ENCODE results near the gene MLIP.
"Not testable (repeated sequence)": the region's sequence is repeated elsewhere in the genome, so short reads cannot be mapped to it uniquely, and the experiment has no call there.

Gene MLIP

DNA sequence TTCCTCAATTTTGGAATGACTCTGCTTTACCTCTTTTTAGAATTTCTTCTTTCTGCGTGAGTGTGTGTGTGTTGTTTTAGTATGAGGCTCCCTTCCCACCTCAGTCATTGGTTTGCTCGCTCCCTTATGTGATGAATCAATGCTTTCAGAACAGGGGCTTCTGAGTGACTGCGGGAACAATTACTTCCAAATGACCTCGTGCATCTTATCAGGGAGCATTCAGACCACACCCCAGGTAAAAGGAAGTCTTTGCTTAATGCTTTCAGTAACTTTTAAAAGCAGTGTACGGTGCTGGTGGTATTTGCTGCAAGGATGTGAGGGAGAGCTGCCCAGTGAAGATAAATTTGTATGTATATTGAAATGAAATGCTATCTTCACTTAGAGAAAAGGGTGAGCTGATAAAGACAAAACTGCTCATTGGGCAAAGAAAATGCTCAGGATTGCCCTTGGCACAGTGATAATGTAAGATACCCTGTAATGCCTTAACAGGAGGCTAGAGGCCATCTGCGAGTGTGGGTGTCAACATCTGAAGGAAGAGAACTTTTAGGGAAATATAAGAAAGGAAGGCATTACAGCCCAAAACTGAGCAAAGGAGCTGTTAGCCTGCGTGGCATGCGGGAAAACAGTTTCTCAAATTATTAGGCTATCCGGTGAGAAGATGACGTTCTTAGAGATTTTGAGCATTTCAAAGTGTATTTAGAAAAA, at the start of gene MLIP:
TSS of gene MLIP (plus strand) at position 103 of the 705 bp plus-strand sequence. CDS start at position 140, 37 bp downstream.
- in situ Hi-C loops (cut with HindIII; ENCODE audit: low sequenced_read_pairs): no loop called here

DNA sequence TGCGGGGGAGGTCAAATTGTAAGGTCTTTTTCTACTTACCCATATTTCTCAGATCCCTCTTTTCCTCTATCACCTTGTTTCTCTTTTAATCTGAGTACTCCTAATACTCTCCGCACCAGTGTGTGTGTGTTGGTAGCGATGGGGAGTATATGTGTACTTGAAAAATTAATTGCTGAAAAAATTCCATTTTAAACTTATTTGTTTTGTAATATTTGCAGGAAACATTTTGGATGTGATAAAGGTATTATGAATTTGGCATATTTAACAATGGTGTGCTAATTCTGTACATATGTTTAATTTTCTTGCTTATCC, 48.1 kb upstream of the MLIP start:
- in situ Hi-C loops (cut with HindIII; ENCODE audit: low sequenced_read_pairs): no loop called here

GRCh38 chr6:54068694-54069093, 42.5 kb upstream of the MLIP start:
- in situ Hi-C loops (cut with HindIII; ENCODE audit: low sequenced_read_pairs): no loop called here

GRCh38 chr6:54070025-54070424, 41.2 kb upstream of the MLIP start:
- in situ Hi-C loops (cut with HindIII; ENCODE audit: low sequenced_read_pairs): no loop called here

GRCh38 chr6:54071821-54072340, 39.4 kb upstream of the MLIP start:
- in situ Hi-C loops (cut with HindIII; ENCODE audit: low sequenced_read_pairs): no loop called here

GRCh38 chr6:54072635-54073313, 38.5 kb upstream of the MLIP start:
- in situ Hi-C loops (cut with HindIII; ENCODE audit: low sequenced_read_pairs): no loop called here

- in situ Hi-C loops (cut with HindIII; ENCODE audit: low sequenced_read_pairs): no loop called here
Observed at GRCh38 chr6:54073487-54073886, 37.8 kb upstream of the MLIP start.

- in situ Hi-C loops (cut with HindIII; ENCODE audit: low sequenced_read_pairs): no loop called here
Observed at GRCh38 chr6:54074109-54074508, 37.1 kb upstream of the MLIP start.

- in situ Hi-C loops (cut with HindIII; ENCODE audit: low sequenced_read_pairs): no loop called here
Observed at GRCh38 chr6:54074578-54075195, 36.6 kb upstream of the MLIP start.

GRCh38 chr6:54076159-54076789, 35.0 kb upstream of the MLIP start:
- in situ Hi-C loops (cut with HindIII; ENCODE audit: low sequenced_read_pairs): no loop called here

DNA sequence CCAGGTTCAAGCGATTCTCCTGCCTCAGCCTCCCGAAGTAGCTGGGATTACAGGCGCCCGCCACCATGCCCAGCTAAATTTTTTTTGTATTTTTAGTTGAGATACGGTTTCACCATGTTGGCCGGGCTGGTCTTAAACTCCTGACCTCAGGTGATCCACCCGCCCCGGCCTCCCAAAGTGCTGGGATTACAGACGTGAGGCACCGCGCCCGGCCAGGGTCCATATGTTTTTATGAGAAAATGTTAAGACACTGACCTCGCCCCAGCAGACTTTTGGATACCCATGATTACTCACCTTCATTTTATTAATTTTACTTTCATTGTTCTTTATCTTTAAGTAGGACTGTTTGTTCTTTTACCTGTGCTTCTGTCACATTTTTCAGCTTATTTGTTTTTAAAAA, 29.7 kb upstream of the MLIP start:
- in situ Hi-C loops (cut with HindIII; ENCODE audit: low sequenced_read_pairs): not testable (repeated sequence)

- in situ Hi-C loops (cut with HindIII; ENCODE audit: low sequenced_read_pairs): no loop called here
Observed at GRCh38 chr6:54083287-54083686, 28.0 kb upstream of the MLIP start.

GRCh38 chr6:54084231-54084630, 27.0 kb upstream of the MLIP start:
- in situ Hi-C loops (cut with HindIII; ENCODE audit: low sequenced_read_pairs): no loop called here

DNA sequence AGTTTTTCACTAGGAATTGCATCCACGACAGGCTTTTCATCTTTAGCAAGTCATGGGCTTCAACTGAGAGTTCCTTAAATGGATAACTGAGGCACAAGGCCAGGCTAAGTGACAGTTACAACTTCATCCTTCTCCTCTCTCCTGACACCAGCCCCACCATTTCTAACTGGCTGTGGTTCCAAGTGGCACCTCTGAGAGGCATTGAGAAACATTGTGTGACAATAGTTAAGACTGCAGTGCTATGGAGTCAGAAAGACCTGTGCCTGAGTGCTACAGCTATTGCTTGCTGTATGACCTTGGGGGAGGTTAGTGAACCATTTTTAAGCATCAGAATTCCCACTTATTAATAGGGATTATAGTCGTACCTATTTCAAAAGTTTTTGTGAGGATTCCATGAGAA, 26.2 kb upstream of the MLIP start:
- in situ Hi-C loops (cut with HindIII; ENCODE audit: low sequenced_read_pairs): no loop called here

GRCh38 chr6:54085541-54085940, 25.7 kb upstream of the MLIP start:
- in situ Hi-C loops (cut with HindIII; ENCODE audit: low sequenced_read_pairs): no loop called here

- in situ Hi-C loops (cut with HindIII; ENCODE audit: low sequenced_read_pairs): no loop called here
Observed at GRCh38 chr6:54086439-54086838, 24.8 kb upstream of the MLIP start.

- in situ Hi-C loops (cut with HindIII; ENCODE audit: low sequenced_read_pairs): no loop called here
Observed at GRCh38 chr6:54087721-54088120, 23.5 kb upstream of the MLIP start.

DNA sequence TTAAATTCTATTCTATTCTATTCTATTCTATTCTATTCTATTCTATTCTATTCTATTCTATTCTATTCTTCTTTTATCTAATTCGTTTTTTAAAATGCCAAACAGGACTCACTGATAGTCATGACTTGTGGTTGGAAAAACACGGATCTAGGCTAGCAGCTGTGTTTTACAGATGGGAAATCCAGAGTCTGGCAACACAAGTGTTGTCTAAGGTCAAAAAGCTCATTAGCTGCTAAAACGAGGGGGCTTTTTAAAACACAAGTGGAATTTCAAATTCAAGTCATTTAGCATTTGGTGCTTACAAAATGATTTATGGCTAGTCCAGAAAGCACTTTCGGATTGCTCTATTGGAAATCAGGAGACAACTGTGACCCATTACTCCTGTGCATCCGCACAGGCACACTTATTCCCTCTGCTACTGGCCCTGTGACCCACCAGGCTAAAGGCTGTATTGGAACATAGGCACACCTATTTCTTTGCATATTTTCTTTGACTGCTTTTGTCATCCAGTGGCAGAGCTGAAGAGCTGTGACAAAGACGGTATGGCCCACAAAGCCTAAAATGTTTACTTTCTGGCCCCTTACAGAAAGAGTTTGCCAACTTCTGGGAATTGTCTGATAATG, 17.8 kb upstream of the MLIP start:
- in situ Hi-C loops (cut with HindIII; ENCODE audit: low sequenced_read_pairs): no loop called here

DNA sequence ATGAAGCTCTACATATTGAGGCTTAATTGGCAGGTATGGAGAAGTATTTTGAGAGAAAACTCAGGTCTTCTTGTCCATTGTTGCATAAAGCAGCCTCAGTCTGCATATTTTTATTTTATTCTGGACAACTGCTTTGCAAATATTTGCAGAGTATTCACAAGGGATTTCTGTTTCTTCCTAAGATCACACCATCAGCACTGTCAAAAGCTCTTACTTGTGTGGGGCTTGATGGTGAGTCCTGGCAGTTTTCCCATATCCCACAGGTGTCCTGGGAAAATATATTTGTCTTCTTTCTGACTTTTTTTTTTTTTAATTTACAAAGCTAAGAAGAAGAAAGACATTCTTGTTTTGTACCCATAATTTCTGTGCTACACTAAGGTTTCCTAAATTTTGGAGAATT, 16.9 kb upstream of the MLIP start:
- in situ Hi-C loops (cut with HindIII; ENCODE audit: low sequenced_read_pairs): no loop called here

- in situ Hi-C loops (cut with HindIII; ENCODE audit: low sequenced_read_pairs): no loop called here
Observed at GRCh38 chr6:54094786-54095185, 16.5 kb upstream of the MLIP start.

DNA sequence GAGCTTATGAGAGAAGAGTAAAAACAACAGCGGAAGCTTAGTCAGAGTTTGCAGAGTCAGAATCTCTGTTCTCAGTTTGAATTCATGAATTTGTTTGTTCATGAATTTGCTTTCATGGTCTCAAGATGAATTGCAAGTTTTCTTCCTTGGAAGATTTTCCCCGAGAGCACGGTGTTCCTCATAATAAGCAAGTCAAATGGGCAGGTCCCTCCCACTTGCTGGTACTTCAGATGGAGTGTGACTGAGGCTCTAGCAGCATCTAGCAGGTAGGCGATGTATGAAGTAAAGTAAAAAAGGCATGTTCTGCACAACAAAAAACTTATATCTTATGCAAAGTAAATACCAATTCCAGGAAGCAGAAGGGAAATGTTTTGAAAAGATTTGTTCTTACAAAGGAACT, 15.5 kb upstream of the MLIP start:
- in situ Hi-C loops (cut with HindIII; ENCODE audit: low sequenced_read_pairs): no loop called here

Data from endothelial cell of hepatic sinusoid (primary cell).